Endothelial cell of umbilical vein (primary cell): Measurements from ENCODE around the gene AIG1. TPM values are rescaled to one million over a fixed set of nuclear protein-coding genes. Genes with fewer than 3 reads are reported as not detected.

Experiments
- BruUV-seq: library from RNA; stranded (reverse); fragments of 400-500 nt; replicated peaks from 2 replicates; lab custom pipeline; 2021; lab: Mats Ljungman, UMichigan
- CTCF ChIA-PET: fragments of 300-600, 350-600 bp; sonication (Branson Sonifier 250); formaldehyde crosslinking; loops from one replicate; lab custom pipeline; 2021; ENCODE audit warnings: antibody characterized with exemption, inconsistent platforms; lab: Charles Lee
- POLR2A ChIA-PET: fragments of 300-600, 350-600 bp; sonication (Branson Sonifier 250); formaldehyde crosslinking; loops from one replicate; lab custom pipeline; 2021; ENCODE audit warnings: antibody characterized with exemption, inconsistent platforms; lab: Charles Lee
- DNase-seq: peaks from one replicate; pipeline ENCODE4 v3.0.0-alpha.2; 2011; ENCODE audit warnings: low read depth, low spot score
- FAIRE-seq: peaks from 2 replicates; lab custom pipeline; 2011; peaks lifted over from hg19 to GRCh38; lab: Jason Lieb, UNC
- H2AFZ ChIP-seq: 2 replicates; pipeline ENCODE4 v1.6.0; 2012; ENCODE audit warnings: low read depth, low read length, control low read depth, inconsistent platforms
- H3K27ac ChIP-seq: 2 replicates; pipeline ENCODE4 v1.5.1; 2011; ENCODE audit warnings: low read depth, mild to moderate bottlenecking, control low read depth, low read length, moderate library complexity; ENCODE audit not compliant: insufficient read depth
- H3K27me3 ChIP-seq, 2 experiments: 2 replicates each; pipeline versions ENCODE4 v1.6.0 to v1.6.1; 2011; ENCODE audit warnings: low read length in 2 of 2, mixed read lengths in 1 of 2; ENCODE audit not compliant: control insufficient read depth in 2 of 2, insufficient read depth in 2 of 2
- H3K36me3 ChIP-seq, 2 experiments: 2 replicates in 1 of 2; 3 replicates in 1 of 2; pipeline ENCODE4 v1.5.1; 2011; ENCODE audit warnings: low read length in 2 of 2, mild to moderate bottlenecking in 1 of 2, moderate library complexity in 1 of 2; ENCODE audit not compliant: control insufficient read depth in 2 of 2, insufficient read depth in 2 of 2; ENCODE audit errors: extremely low read depth in 1 of 2
- H3K4me1 ChIP-seq: 3 replicates; pipeline ENCODE4 v1.5.1; 2011; ENCODE audit warnings: mild to moderate bottlenecking, low read length; ENCODE audit not compliant: control insufficient read depth, insufficient read depth; ENCODE audit errors: extremely low read depth
- H3K4me2 ChIP-seq: 2 replicates; pipeline ENCODE4 v1.6.1; 2011; ENCODE audit warnings: low read length, control low read depth, mixed read lengths; ENCODE audit not compliant: insufficient read depth
- H3K4me3 ChIP-seq, 3 experiments: fragments of 200-600 bp in 1 of 3; sonication (generic), shearing (Covaris generic) in 1 of 3; replicated peaks in 1 of 3; 2 replicates each; pipeline ENCODE4 v1.5.1; 2011 to 2016; ENCODE audit warnings: control low read depth in 3 of 3, low read length in 3 of 3, mild to moderate bottlenecking in 2 of 3, inconsistent platforms in 1 of 3, low read depth in 1 of 3, moderate library complexity in 1 of 3; ENCODE audit not compliant: insufficient read depth in 1 of 3
- H3K79me2 ChIP-seq: 2 replicates; pipeline ENCODE4 v1.6.0; 2012; ENCODE audit warnings: low read length, inconsistent platforms; ENCODE audit not compliant: control insufficient read depth, insufficient read depth
- H3K9ac ChIP-seq: replicated peaks from 2 replicates; pipeline ENCODE3; 2011; ENCODE audit warnings: low read length, control low read depth; ENCODE audit not compliant: insufficient read depth; ENCODE audit errors: extremely low read depth
- H3K9me1 ChIP-seq: replicated peaks from 3 replicates; pipeline ENCODE4 v1.6.0; 2011; ENCODE audit warnings: mild to moderate bottlenecking, low read length; ENCODE audit not compliant: control insufficient read depth, insufficient read depth; ENCODE audit errors: extremely low read depth
- H3K9me3 ChIP-seq: replicated peaks from 2 replicates; pipeline ENCODE4 v1.5.1; 2012; ENCODE audit warnings: low read length, inconsistent platforms; ENCODE audit not compliant: control insufficient read depth, insufficient read depth
- H4K20me1 ChIP-seq: replicated peaks from 2 replicates; pipeline ENCODE3; 2011; ENCODE audit warnings: mild to moderate bottlenecking, low read length; ENCODE audit not compliant: control insufficient read depth, insufficient read depth; ENCODE audit errors: extremely low read depth
- CTCF ChIP-seq, 2 donors: IDR thresholded peaks; 1 replicate in 1 of 2; 2 replicates in 1 of 2; pipeline ENCODE4 v1.5.1; 2011; ENCODE audit warnings: low read length in 2 of 2, mild to moderate bottlenecking in 2 of 2, moderate library complexity in 2 of 2, control low read depth in 1 of 2, inconsistent platforms in 1 of 2, low read depth in 1 of 2; ENCODE audit not compliant: insufficient read depth in 1 of 2; ENCODE audit errors: extremely low read depth in 1 of 2
- EZH2 ChIP-seq: IDR thresholded peaks from 2 replicates; pipeline ENCODE4 v1.6.1; 2012; ENCODE audit warnings: borderline replicate concordance, low read depth, mild to moderate bottlenecking, moderate library complexity, low read length, inconsistent platforms; ENCODE audit not compliant: severe bottlenecking
- FOS ChIP-seq: IDR thresholded peaks from 2 replicates; pipeline ENCODE4 v1.6.1; 2011; ENCODE audit warnings: mild to moderate bottlenecking, low read length, moderate library complexity, borderline replicate concordance; ENCODE audit not compliant: insufficient read depth
- GATA2 ChIP-seq: IDR thresholded peaks from 2 replicates; pipeline ENCODE4 v1.7.0; 2011; ENCODE audit warnings: low read depth, mild to moderate bottlenecking, moderate library complexity, mixed read lengths, low read length; ENCODE audit not compliant: insufficient read length, insufficient read depth
- JUN ChIP-seq: IDR thresholded peaks from 2 replicates; pipeline ENCODE4 v1.6.1; 2011; ENCODE audit warnings: borderline replicate concordance, low read depth; ENCODE audit not compliant: insufficient read length, insufficient read depth
- MAX ChIP-seq: IDR thresholded peaks from 2 replicates; pipeline ENCODE4 v1.6.1; 2011; ENCODE audit not compliant: insufficient read depth, insufficient read length
- MYC ChIP-seq: IDR thresholded peaks from one replicate; pipeline ENCODE4 v1.6.1; 2011; ENCODE audit warnings: mild to moderate bottlenecking, low read depth, low read length
- POLR2A ChIP-seq: IDR thresholded peaks from 2 replicates; pipeline ENCODE4 v1.6.1; 2012; ENCODE audit warnings: low read depth, mild to moderate bottlenecking, control low read depth, low read length
- POLR2AphosphoS5 ChIP-seq: IDR thresholded peaks from 2 replicates; pipeline ENCODE4 v1.6.1; 2012; ENCODE audit warnings: low read depth, mild to moderate bottlenecking, control low read depth, low read length, moderate library complexity; ENCODE audit not compliant: insufficient read depth
- dilution Hi-C: fragments of 300-500 bp; cut with MboI; formaldehyde crosslinking; loops from one replicate; pipeline ENCODE4 v1.15.0; 2019; ENCODE audit warnings: low sequenced_read_pairs; ENCODE audit not compliant: extremely low pct_ligation_motif_present
- intact Hi-C: fragments of 100-400 bp; cut with micrococcal nuclease; formaldehyde crosslinking; loops from one replicate; pipeline ENCODE4 v1.10.0; 2022
- polyA plus RNA-seq, 4 experiments: library from polyadenylated mRNA; depleted of rRNA in 3 of 4; stranded (reverse) in 3 of 4; unstranded in 1 of 4; fragments of >200 nt; gene quantifications; 2 replicates each; pipeline versions ENCODE4 v1.2.1 to v1.2.3, GENCODE V29; 2011 to 2012; ENCODE audit warnings: missing spikeins in 1 of 4
- total RNA-seq: library from RNA; stranded (reverse); gene quantifications from 2 replicates; pipeline ENCODE4 v1.2.3, GENCODE V29; 2021

AIG1 gene
- total and polyA plus RNA-seq, 2 donors (not counting 3 experiments of a cell fraction or from before 2014, with no cell fraction given), result 17.7 to 22.7 TPM

- H3K27me3 ChIP-seq, result no peaks in the 10 kb centered on the region
- CTCF ChIA-PET, result interaction anchor here (1.0 kb wide), 1 partner anchor 13 kb away, joined by 3 read pairs; no protein-coding TSS in a partner anchor
Measured at GRCh38 chr6:143191361-143191760, 130.7 kb downstream of the AIG1 start.

DNA sequence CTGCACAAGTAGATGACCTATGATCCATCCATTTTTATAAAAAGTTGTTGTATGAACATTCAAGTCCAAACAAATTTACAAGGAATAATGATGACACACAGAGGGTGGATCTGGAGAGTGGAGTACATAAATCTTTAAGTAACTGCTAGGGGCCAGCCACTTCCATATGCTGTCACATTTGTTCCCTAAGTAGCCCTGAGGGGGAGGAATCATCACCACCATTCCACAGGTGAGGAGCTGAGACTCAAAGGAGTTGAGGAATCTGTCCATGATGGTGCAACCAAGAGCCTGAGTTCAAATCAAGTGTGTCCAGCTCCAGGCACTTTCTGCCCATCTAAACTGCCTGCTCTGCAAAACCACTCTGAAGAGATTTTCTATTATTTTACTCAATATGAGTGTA is 132.1 kb downstream of the AIG1 start:
- no TSS peak for BruUV-seq

More at GRCh38 chr6:143191361-143191760, 130.7 kb downstream of the AIG1 start:
- Histone ChIP-seq H3K9me1 (no peaks in the 10 kb centered on the region), H4K20me1 (no peaks in the 10 kb centered on the region), H3K9me3 (no peaks in the 10 kb centered on the region), H3K36me3 (no peaks in the 10 kb centered on the region), H2AFZ (no peak overlapping the region), H3K27ac (no peak overlapping the region), H3K4me2 (no peak overlapping the region), H3K9ac (no peak overlapping the region), H3K4me3 (no peak overlapping the region), H3K79me2 (no peaks in the 10 kb centered on the region), H3K4me1 (peaks cover 23% of the 10 kb centered on the region)
- no TSS peak for BruUV-seq
- TF ChIP-seq POLR2A (no peak), EZH2 (no peak), JUN (no peak), FOS (peak; percentile 45)
- POLR2A ChIA-PET, result no interaction called here
- intact Hi-C loops, result no loop called here
- peak; percentile 26 for FAIRE-seq
- dilution Hi-C loops, result no loop called here
- DNase-seq, result no peak

More for the DNA sequence above, 132.1 kb downstream of the AIG1 start:
- Histone ChIP-seq H3K9ac (no peak overlapping the region), H3K27ac (no peak overlapping the region), H4K20me1 (no peaks in the 10 kb centered on the region), H3K9me1 (no peaks in the 10 kb centered on the region), H3K9me3 (no peaks in the 10 kb centered on the region), H3K4me1 (peaks cover 23% of the 10 kb centered on the region), H3K4me2 (no peak overlapping the region), H3K27me3 (no peaks in the 10 kb centered on the region), H3K36me3 (no peaks in the 10 kb centered on the region), H2AFZ (no peak overlapping the region), H3K79me2 (no peaks in the 10 kb centered on the region), H3K4me3 (no peak overlapping the region)
- DNase-seq, result no peak
- dilution Hi-C loops (no loop called here), intact Hi-C loops (no loop called here)
- TF ChIP-seq GATA2 (no peak), JUN (no peak), MYC (no peak), FOS (no peak), POLR2A (no peak), CTCF (IDR thresholded peaks at IDR 0.05; ENCODE audit: extremely low read depth in 1 of 2, insufficient read depth in 1 of 2, low read depth in 1 of 2, low read length in 2 of 2) (no peak), MAX (no peak), POLR2AphosphoS5 (no peak), EZH2 (no peak)
- no peak for FAIRE-seq
- ChIA-PET POLR2A (no interaction called here), CTCF (interaction anchor here (1.3 kb wide), 1 partner anchor 8 kb away, joined by 3 read pairs; no protein-coding TSS in a partner anchor)
